ENCODE measurements around the gene FKBP2. TPM values are rescaled to one million over a fixed set of nuclear protein-coding genes. Genes with fewer than 3 reads are reported as not detected.
A peak's percentile ranks its signal among the peaks of the same experiment; 100 is the strongest.

The FKBP2 gene
- polyA plus RNA-seq, 10 donors = 35.2 to 56.4 (median 43.5) TPM

- no peak for DNase-seq
Measured at GRCh38 chr11:64260147-64260708, 19.3 kb downstream of the FKBP2 start.

- no peak for DNase-seq
Measured at GRCh38 chr11:64261556-64262080, 20.7 kb downstream of the FKBP2 start.

- no peak for DNase-seq
Measured at GRCh38 chr11:64262271-64263002, 21.5 kb downstream of the FKBP2 start.

GRCh38 chr11:64263021-64263946, 22.4 kb downstream of the FKBP2 start:
- DNase-seq = no peak

GRCh38 chr11:64263947-64264317, 23.0 kb downstream of the FKBP2 start:
- no peak for DNase-seq

GRCh38 chr11:64264371-64264852, 23.5 kb downstream of the FKBP2 start:
- DNase-seq = no peak

GRCh38 chr11:64265176-64266160, 24.6 kb downstream of the FKBP2 start:
- no peak for DNase-seq

- no peak for DNase-seq
Measured at GRCh38 chr11:64266339-64266738, 25.4 kb downstream of the FKBP2 start.

- no peak for DNase-seq
Measured at GRCh38 chr11:64267207-64267945, 26.5 kb downstream of the FKBP2 start.

- DNase-seq = peak in 1 of 3 donors; percentile 69
Measured at GRCh38 chr11:64268025-64268892, 27.4 kb downstream of the FKBP2 start.

- DNase-seq = peak in 1 of 3 donors; percentile 72
Measured at GRCh38 chr11:64268893-64269539, 28.1 kb downstream of the FKBP2 start.

GRCh38 chr11:64269540-64270220, 28.8 kb downstream of the FKBP2 start:
- peak; percentile 99 to 100 (median 100) for DNase-seq

GRCh38 chr11:64275031-64275800, 34.3 kb downstream of the FKBP2 start:
- no peak for DNase-seq

- DNase-seq = no peak
Measured at GRCh38 chr11:64275841-64276240, 34.9 kb downstream of the FKBP2 start.

GRCh38 chr11:64276653-64277431, 35.9 kb downstream of the FKBP2 start:
- no peak for DNase-seq

GRCh38 chr11:64278576-64279190, 37.8 kb downstream of the FKBP2 start:
- no peak for DNase-seq
